ENCODE results near the gene GNAQ.
"Not testable (repeated sequence)": the region's sequence is repeated elsewhere in the genome, so short reads cannot be mapped to it uniquely, and the experiment has no call there.

GNAQ gene

GRCh38 chr9:77878793-77879192, 152.8 kb downstream of the GNAQ start:
- not testable (repeated sequence) for H3K9me3 ChIP-seq (ENCODE audit: control insufficient read depth in 2 of 2, low read length in 2 of 2); H3K9ac ChIP-seq (ENCODE audit: low read length in 2 of 2); H3K36me3 ChIP-seq (ENCODE audit: control insufficient read depth in 2 of 2, insufficient read depth in 2 of 2, low read length in 2 of 2); H3K4me1 ChIP-seq (ENCODE audit: control insufficient read depth, insufficient read depth, low read length); H3K27me3 ChIP-seq (ENCODE audit: control insufficient read depth in 1 of 2, insufficient read depth in 2 of 2, low read length in 2 of 2); H3K4me3 ChIP-seq (ENCODE audit: low read length in 2 of 2); H3K27ac ChIP-seq (ENCODE audit: low read length)

GRCh38 chr9:77877976-77878375, 153.6 kb downstream of the GNAQ start:
- Histone ChIP-seq H3K36me3 (ENCODE audit: control insufficient read depth in 2 of 2, insufficient read depth in 2 of 2, low read length in 2 of 2) (peaks cover 0 to 2% of the 10 kb centered on the region in 2 donors), H3K4me1 (ENCODE audit: control insufficient read depth, insufficient read depth, low read length) (no peaks in the 10 kb centered on the region), H3K27ac (ENCODE audit: low read length) (no peak overlapping the region), H3K4me3 (ENCODE audit: low read length in 2 of 2) (no peak overlapping the region), H3K27me3 (ENCODE audit: control insufficient read depth in 1 of 2, insufficient read depth in 2 of 2, low read length in 2 of 2) (no peaks in the 10 kb centered on the region), H3K9me3 (ENCODE audit: control insufficient read depth in 2 of 2, low read length in 2 of 2) (no peaks in the 10 kb centered on the region), H3K9ac (ENCODE audit: low read length in 2 of 2) (no peak overlapping the region)

DNA sequence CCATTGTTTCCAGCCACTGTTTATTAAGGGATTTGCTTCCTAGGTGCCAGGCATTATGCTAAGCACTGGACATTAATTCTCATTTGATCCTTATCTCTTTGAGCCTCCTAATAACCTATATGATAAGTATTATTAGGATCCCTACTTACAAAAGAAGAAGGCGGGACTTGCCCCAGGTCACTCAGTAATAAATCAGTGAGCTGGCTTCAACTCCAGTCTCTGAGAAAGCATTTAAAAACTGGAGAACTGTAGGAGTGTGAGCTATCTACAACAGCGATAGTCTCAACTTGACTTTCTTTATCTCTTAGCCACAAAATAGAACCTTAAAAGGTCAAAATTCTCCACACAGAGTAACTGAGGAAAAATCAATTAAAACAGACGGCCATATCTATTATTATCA, 155.0 kb downstream of the GNAQ start:
- Histone ChIP-seq H3K27me3 (ENCODE audit: control insufficient read depth in 1 of 2, insufficient read depth in 2 of 2, low read length in 2 of 2) (no peaks in the 10 kb centered on the region), H3K9me3 (ENCODE audit: control insufficient read depth in 2 of 2, low read length in 2 of 2) (no peaks in the 10 kb centered on the region), H3K27ac (ENCODE audit: low read length) (no peak overlapping the region), H3K9ac (ENCODE audit: low read length in 2 of 2) (no peak overlapping the region), H3K4me3 (ENCODE audit: low read length in 2 of 2) (no peak overlapping the region), H3K4me1 (ENCODE audit: control insufficient read depth, insufficient read depth, low read length) (no peaks in the 10 kb centered on the region), H3K36me3 (ENCODE audit: control insufficient read depth in 2 of 2, insufficient read depth in 2 of 2, low read length in 2 of 2) (peaks cover 0 to 2% of the 10 kb centered on the region in 2 donors)

- no peak overlapping the region for H3K9ac ChIP-seq (ENCODE audit: low read length in 2 of 2)
- H3K36me3 ChIP-seq (ENCODE audit: control insufficient read depth in 2 of 2, insufficient read depth in 2 of 2, low read length in 2 of 2): peaks cover 0 to 2% of the 10 kb centered on the region in 2 donors
- no peak overlapping the region for H3K27ac ChIP-seq (ENCODE audit: low read length)
- H3K4me1 ChIP-seq (ENCODE audit: control insufficient read depth, insufficient read depth, low read length): no peaks in the 10 kb centered on the region
- H3K9me3 ChIP-seq (ENCODE audit: control insufficient read depth in 2 of 2, low read length in 2 of 2): no peaks in the 10 kb centered on the region
- H3K27me3 ChIP-seq (ENCODE audit: control insufficient read depth in 1 of 2, insufficient read depth in 2 of 2, low read length in 2 of 2): no peaks in the 10 kb centered on the region
- H3K4me3 ChIP-seq (ENCODE audit: low read length in 2 of 2): no peak overlapping the region
Observed at GRCh38 chr9:77876091-77876490, 155.5 kb downstream of the GNAQ start.

GRCh38 chr9:77872863-77873262, 158.7 kb downstream of the GNAQ start:
- no peak overlapping the region for H3K27ac ChIP-seq (ENCODE audit: low read length)
- no peak overlapping the region for H3K4me3 ChIP-seq (ENCODE audit: low read length in 2 of 2)
- H3K36me3 ChIP-seq (ENCODE audit: control insufficient read depth in 2 of 2, insufficient read depth in 2 of 2, low read length in 2 of 2): no peaks in the 10 kb centered on the region
- no peak overlapping the region for H3K9ac ChIP-seq (ENCODE audit: low read length in 2 of 2)
- H3K9me3 ChIP-seq (ENCODE audit: control insufficient read depth in 2 of 2, low read length in 2 of 2): no peaks in the 10 kb centered on the region
- no peaks in the 10 kb centered on the region for H3K4me1 ChIP-seq (ENCODE audit: control insufficient read depth, insufficient read depth, low read length)
- no peaks in the 10 kb centered on the region for H3K27me3 ChIP-seq (ENCODE audit: control insufficient read depth in 1 of 2, insufficient read depth in 2 of 2, low read length in 2 of 2)

- Histone ChIP-seq H3K9ac (ENCODE audit: low read length in 2 of 2) (no peak overlapping the region), H3K9me3 (ENCODE audit: control insufficient read depth in 2 of 2, low read length in 2 of 2) (no peaks in the 10 kb centered on the region), H3K4me1 (ENCODE audit: control insufficient read depth, insufficient read depth, low read length) (no peaks in the 10 kb centered on the region), H3K36me3 (ENCODE audit: control insufficient read depth in 2 of 2, insufficient read depth in 2 of 2, low read length in 2 of 2) (no peaks in the 10 kb centered on the region), H3K27ac (ENCODE audit: low read length) (no peak overlapping the region), H3K4me3 (ENCODE audit: low read length in 2 of 2) (no peak overlapping the region), H3K27me3 (ENCODE audit: control insufficient read depth in 1 of 2, insufficient read depth in 2 of 2, low read length in 2 of 2) (no peaks in the 10 kb centered on the region)
Observed at GRCh38 chr9:77872177-77872576, 159.4 kb downstream of the GNAQ start.

- Histone ChIP-seq H3K9me3 (ENCODE audit: control insufficient read depth in 2 of 2, low read length in 2 of 2) (no peaks in the 10 kb centered on the region), H3K9ac (ENCODE audit: low read length in 2 of 2) (no peak overlapping the region), H3K27me3 (ENCODE audit: control insufficient read depth in 1 of 2, insufficient read depth in 2 of 2, low read length in 2 of 2) (no peaks in the 10 kb centered on the region)
Observed at GRCh38 chr9:77871483-77871882, 160.1 kb downstream of the GNAQ start.

GRCh38 chr9:77866878-77867277, 164.7 kb downstream of the GNAQ start:
- no peak overlapping the region for H3K27ac ChIP-seq (ENCODE audit: low read length)
- H3K9ac ChIP-seq (ENCODE audit: low read length in 2 of 2): no peak overlapping the region
- H3K4me3 ChIP-seq (ENCODE audit: low read length in 2 of 2): no peak overlapping the region
- H3K4me1 ChIP-seq (ENCODE audit: control insufficient read depth, insufficient read depth, low read length): no peaks in the 10 kb centered on the region
- no peaks in the 10 kb centered on the region for H3K27me3 ChIP-seq (ENCODE audit: control insufficient read depth in 1 of 2, insufficient read depth in 2 of 2, low read length in 2 of 2)
- no peaks in the 10 kb centered on the region for H3K9me3 ChIP-seq (ENCODE audit: control insufficient read depth in 2 of 2, low read length in 2 of 2)
- H3K36me3 ChIP-seq (ENCODE audit: control insufficient read depth in 2 of 2, insufficient read depth in 2 of 2, low read length in 2 of 2): peaks cover 0 to 5% of the 10 kb centered on the region in 2 donors

More at GRCh38 chr9:77871483-77871882, 160.1 kb downstream of the GNAQ start:
- Histone ChIP-seq H3K27ac (ENCODE audit: low read length) (no peak overlapping the region), H3K4me3 (ENCODE audit: low read length in 2 of 2) (no peak overlapping the region), H3K36me3 (ENCODE audit: control insufficient read depth in 2 of 2, insufficient read depth in 2 of 2, low read length in 2 of 2) (no peaks in the 10 kb centered on the region), H3K4me1 (ENCODE audit: control insufficient read depth, insufficient read depth, low read length) (no peaks in the 10 kb centered on the region)

DNA sequence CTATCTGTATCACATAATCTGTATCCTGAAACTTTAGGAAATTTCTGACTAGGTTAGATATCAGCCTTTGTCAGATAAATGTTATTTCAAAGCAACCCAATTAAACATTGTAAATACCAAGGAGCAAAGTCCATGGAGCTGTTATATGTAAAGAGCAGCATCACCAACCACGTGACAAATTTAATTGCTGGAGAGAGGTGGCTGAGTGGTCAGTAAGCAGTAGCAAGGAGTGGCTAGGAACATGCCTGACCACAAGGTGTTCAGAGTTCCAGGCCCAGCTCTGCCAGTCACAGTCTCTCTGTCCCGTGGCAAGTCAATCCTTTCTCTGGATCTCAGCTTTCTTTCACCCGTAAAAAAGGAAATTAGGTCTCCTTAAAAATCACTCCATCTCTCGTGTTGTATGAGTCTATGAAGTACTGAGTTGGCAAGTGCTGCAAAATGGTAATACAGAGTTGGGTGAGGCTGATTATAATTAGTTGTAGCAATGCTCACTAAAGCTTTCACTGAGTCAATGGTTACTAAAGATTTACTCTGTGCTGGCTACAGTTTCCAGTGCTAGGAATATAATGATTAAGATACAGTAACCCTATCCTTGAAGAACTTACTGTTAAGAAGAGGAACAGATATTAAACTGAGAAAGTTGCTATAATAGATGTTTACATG, 166.1 kb downstream of the GNAQ start:
- no peak overlapping the region for H3K4me3 ChIP-seq (ENCODE audit: low read length in 2 of 2)
- H3K36me3 ChIP-seq (ENCODE audit: control insufficient read depth in 2 of 2, insufficient read depth in 2 of 2, low read length in 2 of 2): peaks cover 0 to 5% of the 10 kb centered on the region in 2 donors
- H3K9ac ChIP-seq (ENCODE audit: low read length in 2 of 2): no peak overlapping the region
- H3K4me1 ChIP-seq (ENCODE audit: control insufficient read depth, insufficient read depth, low read length): no peaks in the 10 kb centered on the region
- H3K9me3 ChIP-seq (ENCODE audit: control insufficient read depth in 2 of 2, low read length in 2 of 2): no peaks in the 10 kb centered on the region
- no peak overlapping the region for H3K27ac ChIP-seq (ENCODE audit: low read length)
- no peaks in the 10 kb centered on the region for H3K27me3 ChIP-seq (ENCODE audit: control insufficient read depth in 1 of 2, insufficient read depth in 2 of 2, low read length in 2 of 2)

GRCh38 chr9:77864211-77864889, 167.3 kb downstream of the GNAQ start:
- Histone ChIP-seq H3K4me3 (ENCODE audit: low read length in 2 of 2) (no peak overlapping the region), H3K36me3 (ENCODE audit: control insufficient read depth in 2 of 2, insufficient read depth in 2 of 2, low read length in 2 of 2) (peaks cover 0 to 5% of the 10 kb centered on the region in 2 donors), H3K27me3 (ENCODE audit: control insufficient read depth in 1 of 2, insufficient read depth in 2 of 2, low read length in 2 of 2) (no peaks in the 10 kb centered on the region), H3K9ac (ENCODE audit: low read length in 2 of 2) (no peak overlapping the region), H3K27ac (ENCODE audit: low read length) (no peak overlapping the region), H3K9me3 (ENCODE audit: control insufficient read depth in 2 of 2, low read length in 2 of 2) (no peaks in the 10 kb centered on the region), H3K4me1 (ENCODE audit: control insufficient read depth, insufficient read depth, low read length) (no peaks in the 10 kb centered on the region)

- H3K27ac ChIP-seq (ENCODE audit: low read length); H3K9me3 ChIP-seq (ENCODE audit: control insufficient read depth in 2 of 2, low read length in 2 of 2); H3K4me1 ChIP-seq (ENCODE audit: control insufficient read depth, insufficient read depth, low read length); H3K36me3 ChIP-seq (ENCODE audit: control insufficient read depth in 2 of 2, insufficient read depth in 2 of 2, low read length in 2 of 2); H3K4me3 ChIP-seq (ENCODE audit: low read length in 2 of 2); H3K9ac ChIP-seq (ENCODE audit: low read length in 2 of 2); H3K27me3 ChIP-seq (ENCODE audit: control insufficient read depth in 1 of 2, insufficient read depth in 2 of 2, low read length in 2 of 2): not testable (repeated sequence)
Observed at GRCh38 chr9:77863638-77864037, 168.0 kb downstream of the GNAQ start.
